Measurements from ENCODE around the gene PHYKPL.
A peak's percentile ranks its signal among the peaks of the same experiment; 100 is the strongest.

Gene PHYKPL

DNA sequence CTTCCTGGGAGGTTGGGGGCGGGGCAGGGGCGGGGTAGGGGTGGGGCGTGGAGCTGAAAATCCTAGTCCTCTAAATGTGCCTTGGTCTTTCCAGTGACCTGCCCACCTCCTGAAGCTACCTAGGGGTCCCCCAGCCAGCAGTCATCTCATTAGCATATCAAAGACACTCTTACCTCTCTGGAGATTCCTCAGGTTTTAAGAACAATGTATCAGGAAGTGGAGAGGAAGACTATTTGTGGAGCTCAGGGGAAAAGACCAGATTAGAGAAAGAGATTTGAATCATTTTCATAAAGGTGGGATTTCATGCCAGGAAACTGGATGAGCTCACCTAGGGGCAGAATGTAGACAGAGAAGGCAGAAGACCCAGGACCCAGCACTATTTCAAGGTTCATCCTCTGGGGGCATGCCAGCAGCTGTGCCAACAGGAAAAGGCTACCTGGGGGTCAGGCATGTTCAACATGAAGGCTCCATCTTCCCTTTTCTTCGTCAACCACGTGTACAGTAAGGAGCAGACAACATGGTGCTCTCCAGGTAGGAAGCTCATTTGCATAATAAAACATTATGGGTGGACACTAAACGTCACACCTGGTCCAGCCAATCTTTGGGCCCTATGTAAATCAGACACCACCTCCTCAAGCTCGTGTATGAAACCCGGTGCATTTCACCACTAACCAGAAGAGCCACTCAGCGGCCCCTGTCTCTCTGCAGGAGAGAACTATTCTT lies 52.3 kb downstream of the PHYKPL start:
- DNase-seq, result no peak

DNA sequence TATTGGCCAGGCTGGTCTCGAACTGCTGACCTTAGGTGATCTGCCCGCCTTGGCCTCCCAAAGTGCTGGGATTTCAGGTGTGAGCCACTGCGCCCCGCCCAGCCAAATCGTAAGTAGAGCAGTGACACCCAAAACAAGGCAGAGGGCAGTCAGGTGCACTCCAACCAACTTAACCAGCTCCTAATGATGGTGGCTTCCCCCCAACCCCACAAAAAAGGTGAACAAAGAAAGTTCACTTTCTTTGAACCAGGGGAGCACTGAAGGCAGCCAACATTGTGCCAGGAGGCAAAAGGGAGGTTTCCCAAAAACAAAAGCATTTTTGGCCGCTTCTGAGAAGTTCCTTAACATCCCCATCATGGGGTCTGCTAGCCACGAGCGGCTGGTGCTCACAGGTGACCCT lies 55.0 kb downstream of the PHYKPL start:
- no peak for DNase-seq

DNA sequence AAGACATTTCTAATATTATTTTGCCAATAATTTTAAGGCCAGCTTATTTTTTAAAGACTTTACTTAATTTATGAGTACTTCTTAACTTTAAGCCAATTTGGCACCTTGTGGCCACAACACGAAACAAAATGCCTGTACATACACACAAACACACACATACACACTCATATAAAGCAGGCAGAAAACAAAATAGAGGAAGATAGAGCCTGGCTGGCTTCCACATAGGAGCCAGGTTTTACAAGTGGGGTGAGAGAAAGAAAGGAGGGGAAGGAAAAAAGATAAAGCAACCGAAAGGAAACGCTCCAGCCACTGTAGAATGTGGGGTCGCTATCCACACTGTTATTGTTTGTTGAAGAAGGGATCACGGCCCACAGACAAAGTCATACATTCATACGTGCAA lies 55.8 kb downstream of the PHYKPL start:
- DNase-seq, result no peak

DNA sequence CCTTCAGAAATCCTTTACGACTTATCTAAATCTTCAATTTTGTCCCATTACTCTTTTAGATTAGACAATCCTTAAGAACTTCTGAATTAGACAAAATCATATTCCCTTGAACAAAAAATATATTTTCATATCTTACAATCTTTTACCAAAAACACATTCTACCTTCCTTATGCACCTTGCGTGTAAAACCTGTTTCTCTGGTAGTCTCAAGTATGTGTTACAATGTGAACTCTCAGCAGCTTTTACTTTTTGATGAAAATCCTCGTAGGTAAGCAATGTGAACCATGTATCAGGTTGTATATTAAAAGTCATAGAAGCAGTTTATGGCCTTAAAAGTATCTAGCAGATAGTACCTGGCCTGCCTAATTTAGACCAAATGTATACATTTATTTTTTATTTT lies 58.1 kb downstream of the PHYKPL start:
- DNase-seq, result no peak

DNA sequence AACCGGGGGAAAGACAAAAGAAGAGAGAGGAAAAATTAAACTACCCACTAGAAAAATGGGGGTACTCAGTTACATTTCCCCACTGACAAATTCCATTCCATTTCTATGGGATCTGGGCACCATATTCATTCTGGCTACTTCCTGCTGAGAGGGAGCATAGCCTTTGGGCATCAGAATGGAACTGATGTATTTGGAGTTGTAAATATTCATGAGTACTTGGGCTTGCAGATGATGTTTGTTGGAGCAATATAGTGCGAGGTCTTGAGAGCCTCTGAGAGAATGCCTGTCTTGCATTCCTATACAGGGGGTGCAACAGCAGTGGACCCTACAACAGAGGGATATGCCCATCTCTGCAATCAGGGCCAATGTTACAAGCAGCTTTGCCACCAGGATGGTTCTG lies 62.1 kb downstream of the PHYKPL start:
- DNase-seq, result no peak

DNA sequence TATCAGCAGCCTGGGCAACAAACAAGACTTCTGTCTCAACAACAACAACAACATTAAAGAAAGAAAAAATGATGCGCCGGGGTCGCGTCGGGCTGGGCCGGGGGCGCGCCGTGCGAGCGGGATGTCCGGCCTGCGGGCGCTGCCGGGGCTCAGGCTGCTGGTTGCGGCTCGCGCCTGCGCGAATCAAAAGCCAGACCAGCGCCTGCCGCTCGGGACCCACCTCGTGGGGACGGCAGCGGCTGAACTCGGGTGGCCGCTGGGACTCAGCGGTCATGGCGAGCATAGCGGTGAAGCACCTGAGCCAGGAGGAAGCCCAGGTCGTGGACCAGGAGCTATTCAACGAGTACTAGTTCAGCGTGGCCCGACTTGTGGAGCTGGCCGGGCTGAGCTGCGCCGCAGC lies 67.0 kb downstream of the PHYKPL start:
- no peak for DNase-seq

DNA sequence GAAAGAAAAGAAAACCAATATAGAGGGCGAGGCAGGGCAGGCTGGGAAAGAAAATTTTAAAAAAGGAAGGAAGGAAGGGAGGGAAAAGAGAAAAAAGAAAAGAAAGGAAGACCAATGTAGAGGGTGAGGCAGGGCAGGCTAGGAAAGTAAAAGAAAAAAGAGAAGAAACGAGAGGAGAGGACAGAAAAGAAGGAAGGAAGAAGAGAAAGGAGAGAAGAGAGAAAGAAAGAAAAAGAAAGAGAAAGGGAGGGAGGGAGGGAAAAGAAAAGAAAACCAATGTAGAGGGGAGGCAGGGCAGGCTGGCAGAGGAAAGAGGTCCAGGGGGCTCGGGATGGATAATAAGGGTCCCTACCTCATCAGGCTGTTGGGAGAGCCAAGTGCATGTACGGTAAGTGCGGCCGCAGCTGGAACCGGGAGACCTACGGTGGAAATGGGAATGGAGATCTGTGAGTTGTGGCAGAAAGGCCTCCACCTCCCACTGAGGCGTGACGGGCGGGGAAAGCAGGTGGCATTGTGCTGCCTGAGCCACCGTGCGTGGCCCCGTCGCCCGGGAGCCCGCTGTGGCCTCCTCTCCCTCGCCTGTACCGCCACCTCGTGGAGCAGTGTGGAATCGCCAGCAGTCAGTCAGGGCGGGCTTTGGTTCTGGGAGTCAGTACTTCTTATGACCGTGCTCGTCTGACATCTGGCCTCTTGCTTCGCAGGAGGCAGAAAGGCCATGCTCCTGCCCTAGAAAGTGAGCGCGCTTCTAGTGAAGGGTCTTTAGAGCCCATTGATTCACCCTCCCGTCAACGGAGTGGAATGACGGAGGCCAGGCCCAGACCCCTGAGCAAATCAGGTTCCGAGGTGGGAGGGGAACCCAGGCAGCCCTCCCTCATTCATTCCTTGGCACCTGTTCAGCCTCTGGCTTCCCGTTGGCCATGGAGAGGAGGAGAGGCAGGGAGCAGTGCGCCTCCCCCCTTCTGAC lies 68.5 kb downstream of the PHYKPL start:
- peak; percentile 74 for DNase-seq

DNA sequence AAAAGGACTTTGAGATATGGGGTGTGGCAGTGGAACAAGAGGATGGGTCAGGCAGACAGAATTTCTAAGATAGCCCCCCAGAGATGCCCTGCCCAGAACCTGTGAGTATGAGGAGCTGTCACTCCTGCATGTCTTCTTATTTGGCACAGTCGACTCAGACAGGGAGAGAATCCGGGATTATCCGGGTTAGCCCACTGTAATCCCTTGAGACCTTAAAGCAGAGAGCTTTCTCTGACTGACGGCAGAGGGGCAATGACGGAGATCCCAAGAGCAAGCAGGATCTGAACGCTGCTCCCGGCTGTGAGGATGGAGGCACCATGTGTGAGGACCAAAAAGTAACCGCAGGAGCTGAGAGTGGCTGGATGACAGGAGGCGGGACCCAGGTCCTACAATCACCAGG lies 70.1 kb downstream of the PHYKPL start:
- no peak for DNase-seq

DNA sequence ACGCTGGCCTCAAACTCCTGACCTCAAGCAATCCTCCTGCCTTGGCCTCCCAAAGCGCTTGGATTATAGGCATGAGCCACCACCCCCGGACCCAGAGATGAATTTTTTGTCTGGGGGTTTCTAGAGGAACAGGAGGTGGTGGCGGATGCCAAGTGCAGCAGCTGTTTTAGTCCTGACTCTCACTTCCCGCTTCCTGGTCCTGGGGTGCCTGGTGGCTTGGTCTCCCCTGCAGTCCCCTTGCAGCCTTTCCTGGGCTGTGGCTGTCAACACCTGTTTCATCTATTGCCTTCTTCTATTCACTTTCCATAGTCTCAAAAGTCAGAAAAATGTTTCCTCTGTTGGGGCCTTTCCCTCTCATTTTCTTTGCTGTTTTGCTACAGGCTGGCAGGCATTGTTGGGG lies 72.4 kb downstream of the PHYKPL start:
- DNase-seq, result no peak
